Panc1 (cell line): ENCODE data around the gene COX7C. TPM values are rescaled to one million over a fixed set of nuclear protein-coding genes. Genes with fewer than 3 reads are reported as not detected.

ENCODE experiments used
- ATAC-seq: fragments of 200-7000 bp; cut with Tn5 transposase; 2 replicates; pipeline ENCODE4 v1.9.1; 2020; ENCODE audit warnings: mild to moderate bottlenecking, moderate library complexity
- BruUV-seq: library from RNA; stranded (reverse); fragments of 400-500 nt; replicated peaks from 2 replicates; lab custom pipeline; 2021; lab: Mats Ljungman, UMichigan
- CTCF ChIA-PET: fragments of 300-600 bp; sonication (Branson Sonifier 250); formaldehyde crosslinking; loops from one replicate; lab custom pipeline; 2022; ENCODE audit warnings: antibody characterized with exemption; lab: Charles Lee
- POLR2A ChIA-PET: fragments of 300-600 bp; sonication (Branson Sonifier 250); formaldehyde crosslinking; loops from one replicate; lab custom pipeline; 2022; ENCODE audit warnings: antibody characterized with exemption; lab: Charles Lee
- DNase-seq: peaks from one replicate; pipeline ENCODE4 v3.0.0-alpha.2; 2010; ENCODE audit warnings: low read depth, low spot score
- H3K27ac ChIP-seq: 2 replicates; pipeline ENCODE4 v1.5.1; 2011; ENCODE audit warnings: mild to moderate bottlenecking, low read length, inconsistent platforms
- H3K27me3 ChIP-seq: fragments of 200-500 bp; sonication (Bioruptor generic); 2 replicates; pipeline ENCODE4 v1.6.0; 2014; ENCODE audit warnings: low read length, inconsistent platforms; ENCODE audit not compliant: control insufficient read depth, insufficient read depth
- H3K36me3 ChIP-seq: fragments of 200-500 bp; sonication (Bioruptor generic); 2 replicates; pipeline ENCODE4 v1.5.1; 2014; ENCODE audit warnings: inconsistent platforms, mild to moderate bottlenecking, low read length, moderate library complexity; ENCODE audit not compliant: control insufficient read depth, insufficient read depth
- H3K4me1 ChIP-seq: 2 replicates; pipeline ENCODE4 v1.5.1; 2011; ENCODE audit warnings: inconsistent platforms, mild to moderate bottlenecking, low read length, moderate library complexity; ENCODE audit not compliant: control insufficient read depth, insufficient read depth
- H3K4me3 ChIP-seq, 2 experiments: 2 replicates each; pipeline ENCODE4 v1.5.1; 2011 to 2012; ENCODE audit warnings: low read depth in 2 of 2, low read length in 2 of 2, mild to moderate bottlenecking in 2 of 2, inconsistent platforms in 1 of 2, moderate library complexity in 1 of 2
- H3K9me3 ChIP-seq: fragments of 200-500 bp; sonication (Bioruptor generic); 2 replicates; pipeline ENCODE4 v1.5.1; 2014; ENCODE audit warnings: low read depth, mild to moderate bottlenecking, inconsistent platforms, low read length, moderate library complexity; ENCODE audit not compliant: control insufficient read depth, insufficient read depth
- CTCF ChIP-seq: fragments of 450-650 bp; IDR thresholded peaks from 2 replicates; pipeline ENCODE4 v1.5.1; 2017; ENCODE audit warnings: mild to moderate bottlenecking
- POLR2AphosphoS5 ChIP-seq: IDR thresholded peaks from 2 replicates; pipeline ENCODE4 v1.6.1; 2012; ENCODE audit warnings: mild to moderate bottlenecking, low read depth, low read length, moderate library complexity
- REST ChIP-seq, 2 experiments: IDR thresholded peaks; 2 replicates each; pipeline ENCODE4 v1.6.1; 2011 to 2012; ENCODE audit warnings: low read depth in 2 of 2, control low read depth in 1 of 2, low read length in 1 of 2, mild to moderate bottlenecking in 1 of 2, moderate library complexity in 1 of 2; ENCODE audit not compliant: insufficient read depth in 1 of 2
- SIN3A ChIP-seq: IDR thresholded peaks from 2 replicates; pipeline ENCODE4 v1.6.1; 2012; ENCODE audit warnings: low read depth, mild to moderate bottlenecking, low read length, moderate library complexity, borderline replicate concordance; ENCODE audit not compliant: insufficient read depth
- TCF7L2 ChIP-seq: IDR thresholded peaks from 2 replicates; pipeline ENCODE4 v1.6.1; 2011; ENCODE audit warnings: mild to moderate bottlenecking, low read depth, low read length, inconsistent platforms
- in situ Hi-C: cut with HindIII; loops from 2 replicates; pipeline ENCODE4 v1.10.0; 2016; ENCODE audit warnings: low sequenced_read_pairs, low pct_unique_long_range_greater_than_20kb
- intact Hi-C: fragments of 100-400 bp; cut with micrococcal nuclease; formaldehyde crosslinking; loops from one replicate; pipeline ENCODE4 v1.10.0; 2022; ENCODE audit not compliant: unreplicated experiment
- total RNA-seq: library from RNA; stranded (reverse); gene quantifications from one replicate; pipeline ENCODE4 v1.2.1, GENCODE V29; 2021; ENCODE audit not compliant: unreplicated experiment

Gene COX7C
- total RNA-seq, 1 experiment from 2014 or later: 536 TPM

GRCh38 chr5:86605881-86606280, 11.9 kb upstream of the COX7C start:
- CTCF ChIA-PET: no interaction called here
- no peak for DNase-seq
- H3K4me1 ChIP-seq: no peaks in the 10 kb centered on the region
- no peak overlapping the region for H3K4me3 ChIP-seq
- no peak for TF ChIP-seq SIN3A
- TF ChIP-seq POLR2AphosphoS5: no peak
- TF ChIP-seq TCF7L2: no peak
- no peak for TF ChIP-seq REST (IDR thresholded peaks at IDR 0.05; ENCODE audit: insufficient read depth in 1 of 2, low read depth in 2 of 2, low read length in 1 of 2)
- no peak for TF ChIP-seq CTCF
- intact Hi-C loops: no loop called here
- in situ Hi-C loops: no loop called here
- H3K27ac ChIP-seq: no peak overlapping the region
- H3K36me3 ChIP-seq: no peaks in the 10 kb centered on the region
- no peaks in the 10 kb centered on the region for H3K9me3 ChIP-seq
- BruUV-seq: no TSS peak
- POLR2A ChIA-PET: no interaction called here
- H3K27me3 ChIP-seq: no peaks in the 10 kb centered on the region
- ATAC-seq: no peak

GRCh38 chr5:86613455-86613854, 4.3 kb upstream of the COX7C start:
- in situ Hi-C loops (no loop called here), intact Hi-C loops (no loop called here)
- ChIA-PET CTCF (no interaction called here), POLR2A (no interaction called here)
- no peak for DNase-seq
- H3K9me3 ChIP-seq: no peaks in the 10 kb centered on the region
- no peak for ATAC-seq
- no peak for TF ChIP-seq SIN3A
- no peak for TF ChIP-seq POLR2AphosphoS5
- no peak for TF ChIP-seq REST (IDR thresholded peaks at IDR 0.05; ENCODE audit: insufficient read depth in 1 of 2, low read depth in 2 of 2, low read length in 1 of 2)
- no peak for TF ChIP-seq CTCF
- TF ChIP-seq TCF7L2: no peak
- BruUV-seq: no TSS peak
- peaks cover 7% of the 10 kb centered on the region; the same call in 1 of the 2 replicates for H3K36me3 ChIP-seq
- no peak overlapping the region for H3K4me3 ChIP-seq
- no peaks in the 10 kb centered on the region for H3K27me3 ChIP-seq
- no peaks in the 10 kb centered on the region for H3K4me1 ChIP-seq
- no peak overlapping the region for H3K27ac ChIP-seq
